HEK293 (cell line): ENCODE measurements around the gene SYNDIG1.

Source experiments
- CTCF ChIA-PET: fragments of 350-600 bp; formaldehyde crosslinking; extraction: SDS; loops from one replicate; lab custom pipeline; 2021; ENCODE audit warnings: antibody characterized with exemption; lab: Yijun Ruan, JAX
- POLR2A ChIA-PET: fragments of 300-600 bp; formaldehyde crosslinking; extraction: SDS; loops from one replicate; lab custom pipeline; 2020; ENCODE audit warnings: antibody characterized with exemption, inconsistent platforms; lab: Yijun Ruan, JAX
- H3K27ac ChIP-seq: fragments of 200-500 bp; sonication (Bioruptor generic); 2 replicates; pipeline ENCODE4 v1.5.1; 2014; ENCODE audit warnings: low read depth, low read length, control low read depth, inconsistent platforms; ENCODE audit errors: extremely low read depth
- H3K36me3 ChIP-seq, 2 experiments: fragments of 200-500 bp in 1 of 2; sonication (Bioruptor generic) in 1 of 2; 1 replicate in 1 of 2; 2 replicates in 1 of 2; pipeline ENCODE4 v1.5.1; 2014 to 2017; ENCODE audit warnings: inconsistent platforms in 2 of 2, low read length in 2 of 2; ENCODE audit not compliant: control insufficient read depth in 2 of 2, insufficient read depth in 1 of 2
- H3K4me1 ChIP-seq: fragments of 200-500 bp; sonication (Bioruptor generic); 2 replicates; pipeline ENCODE4 v1.5.1; 2014; ENCODE audit warnings: mild to moderate bottlenecking, low read length, inconsistent platforms; ENCODE audit not compliant: control insufficient read depth, insufficient read depth
- H3K4me3 ChIP-seq: 2 replicates; pipeline ENCODE4 v1.5.1; 2011; ENCODE audit warnings: low read depth, mild to moderate bottlenecking, control low read depth, low read length, moderate library complexity
- H3K9me3 ChIP-seq: fragments of 200-500 bp; sonication (Bioruptor generic); 2 replicates; pipeline ENCODE4 v1.5.1; 2014; ENCODE audit warnings: low read depth, low read length, inconsistent platforms; ENCODE audit not compliant: control insufficient read depth, insufficient read depth
- GLI2 ChIP-seq: fragments of 450-650 bp; formaldehyde crosslinking; IDR thresholded peaks from 2 replicates; pipeline ENCODE4; 2017; ENCODE audit warnings: missing biosample characterization, missing genetic modification characterization, low read depth, borderline replicate concordance
- IKZF3 ChIP-seq: fragments of 450-650 bp; IDR thresholded peaks from 2 replicates; pipeline ENCODE4 v1.5.0; 2018; ENCODE audit warnings: missing biosample characterization, mild to moderate bottlenecking, missing genetic modification characterization, moderate library complexity
- MEIS1 ChIP-seq: sonication (generic); formaldehyde crosslinking; IDR thresholded peaks from 2 replicates; pipeline ENCODE4 v1.8.1; 2022; ENCODE audit warnings: missing genetic modification reagents, mild to moderate bottlenecking, borderline replicate concordance
- MZF1 ChIP-seq: fragments of 450-650 bp; formaldehyde crosslinking; IDR thresholded peaks from 2 replicates; pipeline ENCODE4 v1.5.1; 2017; ENCODE audit warnings: missing biosample characterization, missing genetic modification characterization, borderline replicate concordance
- PRDM2 ChIP-seq: fragments of 450-650 bp; formaldehyde crosslinking; IDR thresholded peaks from 2 replicates; pipeline ENCODE4 v1.5.1; 2016; ENCODE audit warnings: missing biosample characterization, missing genetic modification characterization, borderline replicate concordance
- SP2 ChIP-seq: fragments of 450-650 bp; formaldehyde crosslinking; IDR thresholded peaks from 2 replicates; pipeline ENCODE4 v1.5.1; 2016; ENCODE audit warnings: missing biosample characterization, missing genetic modification characterization
- TRIM28 ChIP-seq: IDR thresholded peaks from 2 replicates; pipeline ENCODE4 v1.6.1; 2011; ENCODE audit warnings: low read length, control low read depth, borderline replicate concordance
- ZBTB1 ChIP-seq: fragments of 450-650 bp; formaldehyde crosslinking; IDR thresholded peaks from 2 replicates; pipeline ENCODE4 v1.5.1; 2016; ENCODE audit warnings: missing biosample characterization, missing genetic modification characterization
- ZEB2 ChIP-seq: fragments of 450-650 bp; formaldehyde crosslinking; IDR thresholded peaks from 2 replicates; pipeline ENCODE4 v1.5.1; 2016; ENCODE audit warnings: missing biosample characterization, missing genetic modification characterization
- ZNF10 ChIP-seq: fragments of 450-650 bp; formaldehyde crosslinking; IDR thresholded peaks from 2 replicates; pipeline ENCODE4 v1.5.1; 2017; ENCODE audit warnings: missing biosample characterization, missing genetic modification characterization
- ZNF121 ChIP-seq: fragments of 450-650 bp; formaldehyde crosslinking; IDR thresholded peaks from 2 replicates; pipeline ENCODE4 v1.5.1; 2016; ENCODE audit warnings: missing biosample characterization, missing genetic modification characterization
- ZNF133 ChIP-seq: fragments of 450-650 bp; formaldehyde crosslinking; IDR thresholded peaks from 2 replicates; pipeline ENCODE4 v1.5.1; 2016; ENCODE audit warnings: missing biosample characterization, missing genetic modification characterization
- ZNF266 ChIP-seq: fragments of 450-650 bp; formaldehyde crosslinking; IDR thresholded peaks from 2 replicates; pipeline ENCODE4 v1.5.1; 2016; ENCODE audit warnings: missing biosample characterization, missing genetic modification characterization, low read depth
- ZNF274 ChIP-seq, 2 experiments: fragments of 200-500 bp in 1 of 2; fragments of 450-650 bp in 1 of 2; sonication (Bioruptor generic) in 1 of 2; formaldehyde crosslinking in 1 of 2; IDR thresholded peaks; 2 replicates each; pipeline versions ENCODE4 v1.5.1 to v1.6.1; 2014 to 2016; ENCODE audit warnings: borderline replicate concordance in 1 of 2, inconsistent platforms in 1 of 2, low read length in 1 of 2, missing biosample characterization in 1 of 2, missing genetic modification characterization in 1 of 2
- ZNF341 ChIP-seq: fragments of 450-650 bp; formaldehyde crosslinking; IDR thresholded peaks from 2 replicates; pipeline ENCODE4; 2016; ENCODE audit warnings: low read depth, missing biosample characterization, missing genetic modification characterization
- ZNF639 ChIP-seq: fragments of 450-650 bp; formaldehyde crosslinking; IDR thresholded peaks from 2 replicates; pipeline ENCODE4 v1.5.1; 2016; ENCODE audit warnings: missing biosample characterization, missing genetic modification characterization
- ZNF707 ChIP-seq: fragments of 450-650 bp; formaldehyde crosslinking; IDR thresholded peaks from 2 replicates; pipeline ENCODE4 v1.5.1; 2016; ENCODE audit warnings: missing biosample characterization, missing genetic modification characterization
- ZNF777 ChIP-seq: fragments of 450-650 bp; formaldehyde crosslinking; IDR thresholded peaks from 2 replicates; pipeline ENCODE4 v1.5.1; 2017; ENCODE audit warnings: missing biosample characterization, missing genetic modification characterization, borderline replicate concordance
- ZNF791 ChIP-seq: fragments of 450-650 bp; formaldehyde crosslinking; IDR thresholded peaks from 2 replicates; pipeline ENCODE4 v1.5.1; 2016; ENCODE audit warnings: missing biosample characterization, missing genetic modification characterization
- TF ChIP-seq, protein P1 (sequence below): fragments of 450-650 bp; formaldehyde crosslinking; IDR thresholded peaks from 2 replicates; pipeline ENCODE4 v1.5.1; 2017; ENCODE audit warnings: missing biosample characterization, missing genetic modification characterization
- TF ChIP-seq, protein P2 (sequence below): fragments of 450-650 bp; formaldehyde crosslinking; IDR thresholded peaks from 2 replicates; pipeline ENCODE4 v1.5.1; 2016; ENCODE audit warnings: missing biosample characterization, missing genetic modification characterization

SYNDIG1 gene

DNA sequence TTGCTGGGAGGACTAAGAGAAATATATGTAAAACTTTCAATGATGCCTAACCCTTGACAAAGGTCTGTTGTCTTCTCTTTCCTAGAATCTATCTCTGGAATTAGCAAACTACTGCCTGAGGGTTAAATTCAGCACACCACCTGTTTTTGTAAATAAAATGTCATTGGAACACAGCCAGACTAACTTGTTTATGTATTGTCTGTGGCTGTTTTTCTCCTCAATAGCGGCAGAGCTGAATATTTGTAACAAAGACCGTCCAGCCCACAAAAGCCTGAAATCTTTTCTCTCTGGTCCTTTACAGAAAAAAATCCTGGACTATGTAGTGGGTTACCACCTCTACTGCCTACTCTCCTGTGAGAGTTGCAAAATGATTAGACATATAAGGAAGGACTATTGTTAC lies 33.3 kb upstream of the SYNDIG1 start:
- Histone ChIP-seq H3K4me1 (no peaks in the 10 kb centered on the region), H3K4me3 (no peak overlapping the region), H3K36me3 (no peaks in the 10 kb centered on the region), H3K27ac (no peak overlapping the region), H3K9me3 (no peaks in the 10 kb centered on the region)
- CTCF ChIA-PET, result no interaction called here
- POLR2A ChIA-PET, result no interaction called here
- TF ChIP-seq ZNF707 (tag by site-specific recombination) (no peak), ZNF10 (tag by site-specific recombination) (no peak), MEIS1 (CRISPR knock-in tag) (no peak), ZNF639 (tag by site-specific recombination) (no peak), ZEB2 (tag by site-specific recombination) (no peak), ZBTB1 (no peak), ZNF266 (tag by site-specific recombination) (no peak)
- TF ChIP-seq, protein P1, sequence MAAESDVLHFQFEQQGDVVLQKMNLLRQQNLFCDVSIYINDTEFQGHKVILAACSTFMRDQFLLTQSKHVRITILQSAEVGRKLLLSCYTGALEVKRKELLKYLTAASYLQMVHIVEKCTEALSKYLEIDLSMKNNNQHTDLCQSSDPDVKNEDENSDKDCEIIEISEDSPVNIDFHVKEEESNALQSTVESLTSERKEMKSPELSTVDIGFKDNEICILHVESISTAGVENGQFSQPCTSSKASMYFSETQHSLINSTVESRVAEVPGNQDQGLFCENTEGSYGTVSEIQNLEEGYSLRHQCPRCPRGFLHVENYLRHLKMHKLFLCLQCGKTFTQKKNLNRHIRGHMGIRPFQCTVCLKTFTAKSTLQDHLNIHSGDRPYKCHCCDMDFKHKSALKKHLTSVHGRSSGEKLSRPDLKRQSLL (tag by site-specific recombination), result no peak
- TF ChIP-seq, all 188 proteins: peak for 0

DNA sequence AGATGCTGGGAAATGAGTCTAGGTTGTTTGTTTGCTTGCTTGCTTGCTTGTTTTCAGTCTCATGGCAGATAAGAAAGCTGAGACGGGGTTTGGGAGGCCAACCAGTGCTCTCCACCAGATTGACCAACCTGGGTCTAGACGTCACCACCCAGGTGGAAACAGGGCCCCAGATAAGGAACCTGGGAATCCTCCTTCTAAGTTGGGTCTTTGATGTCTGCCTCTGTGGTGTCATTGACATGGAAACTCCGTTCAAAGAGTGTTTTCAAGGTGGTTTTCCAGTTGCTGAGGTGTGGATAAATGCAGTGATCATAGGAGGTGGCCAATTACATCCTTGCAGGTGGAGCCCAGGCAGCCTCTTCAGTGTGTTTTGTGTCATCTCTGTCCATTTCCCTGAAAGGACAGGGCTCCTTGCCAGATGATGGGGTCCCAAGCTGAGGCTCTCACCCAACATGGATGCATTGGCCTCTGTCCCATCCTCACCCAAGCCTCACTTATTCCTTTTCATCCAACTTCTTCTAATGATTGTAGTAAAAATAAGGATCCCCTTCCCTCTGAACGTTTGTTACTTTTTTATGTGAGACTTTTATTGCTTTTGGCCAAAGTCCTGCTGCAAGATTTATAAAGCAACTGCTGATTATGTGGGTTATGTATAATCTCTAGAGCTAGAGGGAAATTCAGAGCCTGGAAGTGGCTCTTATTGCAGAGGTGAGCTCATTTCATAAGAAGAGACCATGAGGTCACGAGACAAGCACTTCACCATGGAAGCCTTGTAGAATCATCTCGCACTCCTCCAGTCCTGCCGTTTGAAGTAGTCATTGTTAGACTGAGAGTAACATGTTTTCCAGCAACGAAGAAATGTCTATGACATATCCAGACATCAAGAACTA lies 32.0 kb upstream of the SYNDIG1 start:
- no peak for TF ChIP-seq SP2 (tag by site-specific recombination)
- TF ChIP-seq MZF1 (tag by site-specific recombination), result 0 out of 2 replicates have a peak, but pooled peaks have one; percentile 35
- 0 out of 2 replicates have a peak, but pooled peaks have one; percentile 44 for TF ChIP-seq ZNF133
- POLR2A ChIA-PET, result no interaction called here
- no peaks in the 10 kb centered on the region for H3K9me3 ChIP-seq
- H3K4me1 ChIP-seq, result no peaks in the 10 kb centered on the region
- CTCF ChIA-PET, result no interaction called here
- H3K27ac ChIP-seq, result no peak overlapping the region
- H3K4me3 ChIP-seq, result no peak overlapping the region
- no peaks in the 10 kb centered on the region for H3K36me3 ChIP-seq

DNA sequence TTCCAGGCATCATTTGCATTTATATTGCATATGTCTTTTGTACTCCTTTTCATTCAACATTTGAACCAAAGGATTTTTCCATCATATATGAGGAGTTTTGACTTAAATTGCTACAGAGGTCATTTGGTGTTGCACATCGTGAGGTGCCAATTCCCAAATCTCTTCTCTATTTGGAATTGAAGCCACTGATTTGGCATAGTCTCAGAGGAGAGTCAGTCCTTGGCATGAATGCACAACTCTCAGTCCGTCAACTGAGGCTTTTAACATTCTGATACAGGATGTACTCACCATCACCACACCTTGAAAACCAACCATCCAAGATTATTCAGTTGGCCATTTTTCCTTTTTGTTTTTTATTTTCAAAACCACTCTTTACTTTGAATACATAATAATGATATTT lies 31.1 kb upstream of the SYNDIG1 start:
- ChIA-PET POLR2A (no interaction called here), CTCF (no interaction called here)
- no peaks in the 10 kb centered on the region for H3K36me3 ChIP-seq
- no peaks in the 10 kb centered on the region for H3K4me1 ChIP-seq
- no peak overlapping the region for H3K4me3 ChIP-seq
- no peak overlapping the region for H3K27ac ChIP-seq
- H3K9me3 ChIP-seq, result no peaks in the 10 kb centered on the region
- TF ChIP-seq TRIM28 (no peak), ZNF341 (no peak), ZNF777 (tag by site-specific recombination) (no peak), ZNF274 (IDR thresholded peaks at IDR 0.05; ENCODE audit: low read length) (no peak), ZNF274 (tag by site-specific recombination; IDR thresholded peaks at IDR 0.05; ENCODE audit: borderline replicate concordance) (no peak), GLI2 (tag by site-specific recombination) (no peak), ZNF791 (tag by site-specific recombination) (no peak), MZF1 (tag by site-specific recombination) (no peak), ZBTB1 (no peak), IKZF3 (tag by site-specific recombination) (no peak), ZNF121 (tag by site-specific recombination) (no peak), PRDM2 (no peak)
- TF ChIP-seq, protein P2, sequence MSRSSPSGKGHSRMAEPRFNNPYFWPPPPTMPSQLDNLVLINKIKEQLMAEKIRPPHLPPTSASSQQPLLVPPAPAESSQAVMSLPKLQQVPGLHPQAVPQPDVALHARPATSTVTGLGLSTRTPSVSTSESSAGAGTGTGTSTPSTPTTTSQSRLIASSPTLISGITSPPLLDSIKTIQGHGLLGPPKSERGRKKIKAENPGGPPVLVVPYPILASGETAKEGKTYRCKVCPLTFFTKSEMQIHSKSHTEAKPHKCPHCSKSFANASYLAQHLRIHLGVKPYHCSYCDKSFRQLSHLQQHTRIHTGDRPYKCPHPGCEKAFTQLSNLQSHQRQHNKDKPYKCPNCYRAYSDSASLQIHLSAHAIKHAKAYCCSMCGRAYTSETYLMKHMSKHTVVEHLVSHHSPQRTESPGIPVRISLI (tag by site-specific recombination), result no peak
